Coronary artery (tissue), 2 donors: ENCODE measurements around the gene C1QTNF5.

Experiments used
- DNase-seq: peaks from one replicate; pipeline ENCODE4 v3.0.0-alpha.2; 2017; ENCODE audit warnings: low spot score
- H3K27ac ChIP-seq, 2 donors: fragments of 200-600 bp; sonication (generic); one replicate each; pipeline ENCODE4 v1.5.1; 2016 to 2019
- H3K4me3 ChIP-seq: fragments of 200-600 bp; sonication (generic); 2 replicates; pipeline ENCODE4 v1.5.1; 2016; ENCODE audit warnings: mild to moderate bottlenecking, moderate library complexity
- TF ChIP-seq, protein P1 (sequence below): fragments of 200-600 bp; sonication (generic); IDR thresholded peaks from one replicate; pipeline ENCODE4 v1.5.1; 2019; ENCODE audit warnings: antibody characterized with exemption

Gene C1QTNF5

DNA sequence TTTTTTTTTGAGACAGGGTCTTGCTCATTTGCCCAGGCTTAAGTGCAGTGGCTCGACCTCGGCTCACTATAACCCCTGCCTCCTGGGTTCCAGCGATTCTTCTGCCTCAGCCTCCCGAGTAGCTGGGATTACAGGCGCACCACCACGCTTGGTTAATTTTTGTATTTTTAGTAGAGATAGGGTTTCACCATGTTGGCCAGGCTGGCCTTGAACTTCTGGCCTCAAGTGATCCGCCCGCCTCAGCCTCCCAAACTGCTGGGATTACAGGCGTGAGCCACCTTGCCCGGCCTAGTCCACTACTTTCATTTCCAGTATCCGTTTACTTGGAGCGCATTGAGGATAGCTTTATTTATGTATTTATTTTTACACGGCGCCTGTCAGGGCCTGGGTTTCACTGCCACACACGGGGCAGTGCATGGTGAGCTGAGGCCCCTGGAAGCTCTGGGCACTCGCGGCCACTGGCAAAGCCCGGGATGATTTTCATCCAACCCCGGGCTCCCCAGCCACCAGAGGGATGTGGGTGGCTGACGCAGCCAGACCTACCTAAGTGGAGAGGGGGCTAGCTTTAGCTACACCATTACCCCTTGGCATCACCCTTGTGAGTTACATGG, 17.7 kb downstream of the C1QTNF5 start:
- peak; percentile 67 for DNase-seq
- TF ChIP-seq, protein P1, sequence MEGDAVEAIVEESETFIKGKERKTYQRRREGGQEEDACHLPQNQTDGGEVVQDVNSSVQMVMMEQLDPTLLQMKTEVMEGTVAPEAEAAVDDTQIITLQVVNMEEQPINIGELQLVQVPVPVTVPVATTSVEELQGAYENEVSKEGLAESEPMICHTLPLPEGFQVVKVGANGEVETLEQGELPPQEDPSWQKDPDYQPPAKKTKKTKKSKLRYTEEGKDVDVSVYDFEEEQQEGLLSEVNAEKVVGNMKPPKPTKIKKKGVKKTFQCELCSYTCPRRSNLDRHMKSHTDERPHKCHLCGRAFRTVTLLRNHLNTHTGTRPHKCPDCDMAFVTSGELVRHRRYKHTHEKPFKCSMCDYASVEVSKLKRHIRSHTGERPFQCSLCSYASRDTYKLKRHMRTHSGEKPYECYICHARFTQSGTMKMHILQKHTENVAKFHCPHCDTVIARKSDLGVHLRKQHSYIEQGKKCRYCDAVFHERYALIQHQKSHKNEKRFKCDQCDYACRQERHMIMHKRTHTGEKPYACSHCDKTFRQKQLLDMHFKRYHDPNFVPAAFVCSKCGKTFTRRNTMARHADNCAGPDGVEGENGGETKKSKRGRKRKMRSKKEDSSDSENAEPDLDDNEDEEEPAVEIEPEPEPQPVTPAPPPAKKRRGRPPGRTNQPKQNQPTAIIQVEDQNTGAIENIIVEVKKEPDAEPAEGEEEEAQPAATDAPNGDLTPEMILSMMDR: no peak
- H3K4me3 ChIP-seq: no peak overlapping the region
- H3K27ac ChIP-seq: peak overlapping the region; percentile 95 to 99

DNA sequence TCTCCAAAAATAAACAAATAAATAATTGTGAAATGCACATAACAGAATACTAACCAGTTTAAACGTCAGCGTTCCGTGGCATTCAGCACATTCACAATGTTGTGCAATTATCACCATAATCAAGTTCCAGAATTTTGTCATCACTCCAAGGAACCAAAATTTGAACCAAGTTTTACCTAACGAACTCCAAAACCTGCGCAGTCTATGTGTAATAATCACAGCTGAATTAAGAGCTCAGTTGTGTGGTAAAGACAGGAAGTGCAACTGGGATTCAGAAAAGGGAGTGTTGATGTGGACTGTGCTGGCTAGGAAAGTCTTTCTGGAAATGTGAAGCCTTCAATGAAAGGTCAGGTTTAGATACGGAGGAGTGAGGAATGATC, 18.3 kb downstream of the C1QTNF5 start:
- H3K4me3 ChIP-seq: peak overlapping the region; percentile 75
- H3K27ac ChIP-seq: peak overlapping the region; percentile 95 to 99
- DNase-seq: no peak
- TF ChIP-seq, protein P1: no peak

DNA sequence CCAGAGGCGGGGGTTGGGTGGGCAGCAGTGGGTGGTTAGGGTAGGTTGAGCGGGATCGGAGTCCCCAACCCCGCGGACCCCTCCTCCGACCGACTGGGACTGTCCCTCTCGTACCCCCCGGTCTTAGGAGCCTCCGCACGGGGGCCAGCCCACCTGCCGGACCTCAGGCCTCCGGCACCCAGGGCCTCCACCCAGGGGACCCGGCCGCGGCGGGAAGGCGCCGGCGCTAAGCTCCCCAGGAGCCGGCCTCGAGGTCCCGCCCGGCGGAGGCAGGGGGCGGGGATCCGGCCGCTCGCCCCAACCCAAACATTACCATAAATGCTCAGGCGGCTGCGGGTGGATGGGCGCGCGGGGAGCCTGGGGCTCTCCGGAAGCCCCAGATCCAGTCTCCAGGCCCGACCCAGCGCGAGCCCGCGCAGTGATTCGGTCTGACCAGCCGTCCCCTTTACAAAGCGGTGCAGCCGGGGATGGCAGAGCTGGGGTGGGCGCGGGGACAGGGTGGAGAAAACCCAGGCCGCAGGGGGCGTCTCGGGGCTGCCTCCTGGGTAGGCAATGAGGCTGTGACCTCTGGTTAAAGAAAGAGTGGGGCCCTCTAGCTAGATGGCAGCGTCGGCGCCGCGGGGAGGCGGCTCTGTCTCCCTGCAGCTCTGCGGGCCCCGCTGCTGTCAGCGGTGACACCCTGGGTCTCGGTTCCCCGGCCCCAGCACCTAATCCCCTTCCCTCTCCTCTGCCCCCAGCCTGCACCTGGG, 19.7 kb downstream of the C1QTNF5 start:
- TF ChIP-seq, protein P1: no peak
- DNase-seq: peak; percentile 85
- peak overlapping the region; percentile 95 to 99 for H3K27ac ChIP-seq
- peak overlapping the region; percentile 75 for H3K4me3 ChIP-seq

DNA sequence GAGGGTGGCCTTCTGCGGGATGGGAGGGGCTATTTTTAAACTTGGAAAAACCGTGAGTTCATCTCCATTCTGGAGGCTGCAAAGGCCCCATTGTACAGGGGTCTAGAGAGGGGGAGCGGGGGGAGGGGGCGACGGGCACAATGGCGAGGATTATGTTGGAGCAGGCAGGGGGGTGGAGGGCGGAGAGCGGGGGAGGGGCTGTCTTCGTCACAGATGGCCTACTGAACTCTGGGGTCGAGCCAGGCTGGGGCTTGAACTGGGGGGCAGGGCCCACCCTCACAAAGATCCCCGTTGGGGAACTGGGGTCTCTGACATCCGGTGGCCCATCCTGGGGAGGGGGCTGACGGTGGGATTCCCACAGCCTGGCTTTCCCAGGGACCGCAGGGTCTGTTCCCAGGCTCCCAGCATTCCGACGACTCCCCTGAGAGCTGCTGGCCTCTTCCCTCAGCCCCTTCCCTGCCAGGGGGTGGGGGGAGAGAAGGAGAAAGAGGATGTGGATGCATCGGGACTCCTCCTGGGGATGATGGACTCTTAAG, 20.4 kb downstream of the C1QTNF5 start:
- TF ChIP-seq, protein P1: no peak
- DNase-seq: no peak
- Histone ChIP-seq H3K4me3 (peak overlapping the region; percentile 75), H3K27ac (peak overlapping the region; percentile 95 to 99)

DNA sequence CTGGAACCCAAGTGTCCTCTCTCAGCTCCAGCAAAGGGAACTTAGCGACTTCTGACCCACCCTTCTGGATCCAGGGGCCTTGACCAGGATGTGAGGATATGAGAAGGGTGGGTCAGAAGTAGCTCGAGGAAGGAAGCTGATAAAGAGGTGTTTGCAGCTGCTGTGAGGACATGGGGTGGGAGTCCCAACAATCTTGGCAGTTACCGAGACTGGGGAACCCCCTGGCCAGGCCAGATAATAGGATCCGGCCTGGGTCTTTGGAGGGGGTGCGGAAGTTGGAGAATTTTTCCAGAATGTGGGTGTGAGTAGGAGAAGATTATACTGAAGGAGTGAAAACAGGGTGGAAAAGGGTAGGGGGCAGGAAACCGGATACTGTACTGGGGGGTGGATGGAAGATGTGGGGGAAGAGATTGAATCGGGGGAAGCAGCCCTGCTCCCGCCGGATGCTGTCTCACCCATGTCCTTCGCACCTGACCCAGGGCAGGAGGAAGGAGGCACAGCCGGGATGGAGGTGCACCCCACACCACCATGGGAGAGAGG, 20.9 kb downstream of the C1QTNF5 start:
- TF ChIP-seq, protein P1: no peak
- Histone ChIP-seq H3K4me3 (peak overlapping the region; percentile 95), H3K27ac (peak overlapping the region; percentile 95 to 99)
- no peak for DNase-seq

DNA sequence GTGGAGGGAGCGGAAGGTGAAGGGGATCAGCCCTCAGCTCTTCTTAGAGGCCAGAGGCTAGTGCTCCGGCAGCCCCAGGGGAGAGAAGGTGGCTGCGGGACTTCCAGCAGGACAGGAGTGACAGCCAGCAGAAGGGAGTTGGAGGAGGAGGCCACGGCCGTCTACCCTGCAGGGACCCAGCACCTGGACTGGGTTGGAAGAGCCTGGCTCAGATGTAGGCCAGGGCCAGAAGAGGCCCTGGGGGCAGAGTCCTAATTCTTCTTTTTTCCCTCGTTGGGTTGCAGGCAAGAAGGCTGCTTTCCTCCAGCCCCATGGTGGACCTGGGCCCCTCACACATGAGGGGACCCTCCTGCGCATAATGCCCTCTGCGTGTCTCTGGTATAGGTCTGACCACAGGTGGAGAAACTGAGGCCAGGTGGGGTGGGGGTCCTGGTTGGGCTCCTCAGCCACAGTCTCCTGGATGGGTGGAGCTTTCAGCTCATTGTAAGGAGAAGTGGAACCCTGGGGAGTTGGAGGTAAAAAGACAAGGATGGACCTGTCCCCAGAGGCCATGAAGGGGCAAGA, 21.5 kb downstream of the C1QTNF5 start:
- TF ChIP-seq, protein P1: no peak
- peak overlapping the region; percentile 95 to 99 for H3K27ac ChIP-seq
- no peak for DNase-seq
- peak overlapping the region; percentile 95 for H3K4me3 ChIP-seq
